NCI-H2081 treated with DMSO at 0.1 percent for 48 hours (cell line): ENCODE results near the gene MT1X.
"Not testable (repeated sequence)": the region's sequence is repeated elsewhere in the genome, so short reads cannot be mapped to it uniquely, and the experiment has no call there.

Source experiments
- DNase-seq: peaks from one replicate; lab custom pipeline; 2025; lab: John Stamatoyannopoulos, UW

Gene MT1X

GRCh38 chr16:56657555-56658326 lies 24.5 kb upstream of the MT1X start, which contains the start of gene MT1F:
Gene MT1F, plus strand, starts transcription at chr16:56657959. Its CDS starts 100 bp downstream, at chr16:56658059.
- no peak for DNase-seq

GRCh38 chr16:56658327-56658875 lies 23.9 kb upstream of the MT1X start:
- no peak for DNase-seq

- DNase-seq = no peak
These were observed 19.6 kb upstream of the MT1X start for GRCh38 chr16:56662357-56663354.

- DNase-seq = no peak
These were observed 17.8 kb upstream of the MT1X start for GRCh38 chr16:56664506-56664905.

GRCh38 chr16:56665286-56666261 lies 16.7 kb upstream of the MT1X start:
- not testable (repeated sequence) for DNase-seq

GRCh38 chr16:56667581-56668571 lies 14.4 kb upstream of the MT1X start, which contains the start of gene MT1G:
Gene MT1G, minus strand, starts transcription at chr16:56668065. Its CDS starts 72 bp downstream, at chr16:56667993.
- DNase-seq = no peak

GRCh38 chr16:56669005-56669839 lies 13.0 kb upstream of the MT1X start, which contains the start of gene MT1H:
Gene MT1H, plus strand, starts transcription at chr16:56669814. Its CDS starts 71 bp downstream, at chr16:56669885.
- no peak for DNase-seq

- DNase-seq = no peak
These were observed 12.2 kb upstream of the MT1X start for GRCh38 chr16:56669840-56670619.

GRCh38 chr16:56670620-56670934 lies 11.7 kb upstream of the MT1X start:
- DNase-seq = no peak

GRCh38 chr16:56671691-56672090 lies 10.6 kb upstream of the MT1X start:
- DNase-seq = not testable (repeated sequence)

- DNase-seq = not testable (repeated sequence)
These were observed 10.1 kb upstream of the MT1X start for GRCh38 chr16:56672171-56672570.

GRCh38 chr16:56672761-56673536 lies 9.3 kb upstream of the MT1X start:
- DNase-seq = no peak

GRCh38 chr16:56673921-56674320 lies 8.3 kb upstream of the MT1X start:
- no peak for DNase-seq

GRCh38 chr16:56674570-56674969 lies 7.7 kb upstream of the MT1X start:
- not testable (repeated sequence) for DNase-seq

GRCh38 chr16:56675685-56676210 lies 6.5 kb upstream of the MT1X start:
- no peak for DNase-seq

- no peak for DNase-seq
These were observed 4.8 kb upstream of the MT1X start for GRCh38 chr16:56677474-56677873.

- DNase-seq = no peak
These were observed 3.1 kb upstream of the MT1X start for GRCh38 chr16:56679078-56679730.
